Measurements from ENCODE around the gene GID8.

GID8 gene

GRCh38 chr20:62971211-62971949 is 33.4 kb downstream of the GID8 start:
- DNase-seq (ENCODE audit: low read depth) = no peak
- H3K4me3 ChIP-seq (ENCODE audit: low read depth, low read length) = no peak overlapping the region
- TF ChIP-seq, protein P1, sequence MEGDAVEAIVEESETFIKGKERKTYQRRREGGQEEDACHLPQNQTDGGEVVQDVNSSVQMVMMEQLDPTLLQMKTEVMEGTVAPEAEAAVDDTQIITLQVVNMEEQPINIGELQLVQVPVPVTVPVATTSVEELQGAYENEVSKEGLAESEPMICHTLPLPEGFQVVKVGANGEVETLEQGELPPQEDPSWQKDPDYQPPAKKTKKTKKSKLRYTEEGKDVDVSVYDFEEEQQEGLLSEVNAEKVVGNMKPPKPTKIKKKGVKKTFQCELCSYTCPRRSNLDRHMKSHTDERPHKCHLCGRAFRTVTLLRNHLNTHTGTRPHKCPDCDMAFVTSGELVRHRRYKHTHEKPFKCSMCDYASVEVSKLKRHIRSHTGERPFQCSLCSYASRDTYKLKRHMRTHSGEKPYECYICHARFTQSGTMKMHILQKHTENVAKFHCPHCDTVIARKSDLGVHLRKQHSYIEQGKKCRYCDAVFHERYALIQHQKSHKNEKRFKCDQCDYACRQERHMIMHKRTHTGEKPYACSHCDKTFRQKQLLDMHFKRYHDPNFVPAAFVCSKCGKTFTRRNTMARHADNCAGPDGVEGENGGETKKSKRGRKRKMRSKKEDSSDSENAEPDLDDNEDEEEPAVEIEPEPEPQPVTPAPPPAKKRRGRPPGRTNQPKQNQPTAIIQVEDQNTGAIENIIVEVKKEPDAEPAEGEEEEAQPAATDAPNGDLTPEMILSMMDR (conservative IDR thresholded peaks at IDR 0.05; ENCODE audit: low read depth, low read length) = no peak

- H3K4me3 ChIP-seq (ENCODE audit: low read depth, low read length) = no peak overlapping the region
- peak; percentile 86 for DNase-seq (ENCODE audit: low read depth)
- TF ChIP-seq, protein P1 (conservative IDR thresholded peaks at IDR 0.05; ENCODE audit: low read depth, low read length) = peak; percentile 96
Observed at GRCh38 chr20:62971950-62972844, 34.2 kb downstream of the GID8 start.

DNA sequence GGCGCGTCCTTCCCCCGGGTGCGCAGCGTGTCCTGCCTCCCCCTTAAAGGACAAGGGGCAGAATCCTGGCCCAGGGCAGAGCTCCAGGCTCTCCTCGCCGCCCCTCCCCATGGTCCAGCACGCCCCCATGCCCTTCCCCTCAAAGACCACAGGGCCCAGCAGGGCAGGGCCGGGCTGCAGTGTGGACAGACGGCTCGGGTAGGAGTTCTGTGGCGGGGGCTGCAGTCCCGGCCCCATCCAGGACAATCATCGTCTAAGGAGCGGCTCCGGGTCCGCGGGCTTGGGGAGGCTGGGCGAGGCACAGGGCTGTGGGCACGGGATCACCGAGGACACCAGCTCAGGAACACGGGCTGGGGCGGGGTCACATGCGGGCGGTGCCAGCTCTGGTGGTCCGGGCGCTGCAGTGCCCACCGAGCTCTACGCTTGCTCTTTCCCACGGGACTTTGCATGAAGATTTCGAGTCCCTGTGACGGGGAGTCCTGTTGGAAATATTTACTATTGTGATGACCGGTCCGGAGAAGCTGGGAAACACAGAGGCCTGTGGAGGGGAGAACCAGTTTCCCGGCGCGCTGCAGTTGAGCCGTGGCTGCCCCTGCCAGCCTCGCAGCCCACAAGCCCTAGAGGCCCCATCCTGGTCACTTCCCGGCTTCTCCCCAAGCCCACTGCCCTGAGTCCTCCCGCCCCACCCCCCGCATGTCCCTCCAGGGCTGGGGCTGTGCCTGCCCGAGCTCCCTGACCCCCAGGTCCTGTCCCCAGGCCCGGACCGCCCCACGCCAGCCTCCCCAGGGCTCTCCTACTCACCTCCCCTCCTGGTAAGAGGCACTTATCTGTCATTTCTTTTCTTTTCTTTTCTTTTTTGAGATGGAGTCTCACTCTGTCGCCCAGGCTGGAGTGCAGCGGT is 35.1 kb downstream of the GID8 start:
- H3K4me3 ChIP-seq (ENCODE audit: low read depth, low read length) = no peak overlapping the region
- no peak for DNase-seq (ENCODE audit: low read depth)
- TF ChIP-seq, protein P1 (conservative IDR thresholded peaks at IDR 0.05; ENCODE audit: low read depth, low read length) = no peak

GRCh38 chr20:62975251-62975760 is 37.4 kb downstream of the GID8 start:
- DNase-seq (ENCODE audit: low read depth) = no peak
- no peak overlapping the region for H3K4me3 ChIP-seq (ENCODE audit: low read depth, low read length)
- TF ChIP-seq, protein P1 (conservative IDR thresholded peaks at IDR 0.05; ENCODE audit: low read depth, low read length) = no peak

DNA sequence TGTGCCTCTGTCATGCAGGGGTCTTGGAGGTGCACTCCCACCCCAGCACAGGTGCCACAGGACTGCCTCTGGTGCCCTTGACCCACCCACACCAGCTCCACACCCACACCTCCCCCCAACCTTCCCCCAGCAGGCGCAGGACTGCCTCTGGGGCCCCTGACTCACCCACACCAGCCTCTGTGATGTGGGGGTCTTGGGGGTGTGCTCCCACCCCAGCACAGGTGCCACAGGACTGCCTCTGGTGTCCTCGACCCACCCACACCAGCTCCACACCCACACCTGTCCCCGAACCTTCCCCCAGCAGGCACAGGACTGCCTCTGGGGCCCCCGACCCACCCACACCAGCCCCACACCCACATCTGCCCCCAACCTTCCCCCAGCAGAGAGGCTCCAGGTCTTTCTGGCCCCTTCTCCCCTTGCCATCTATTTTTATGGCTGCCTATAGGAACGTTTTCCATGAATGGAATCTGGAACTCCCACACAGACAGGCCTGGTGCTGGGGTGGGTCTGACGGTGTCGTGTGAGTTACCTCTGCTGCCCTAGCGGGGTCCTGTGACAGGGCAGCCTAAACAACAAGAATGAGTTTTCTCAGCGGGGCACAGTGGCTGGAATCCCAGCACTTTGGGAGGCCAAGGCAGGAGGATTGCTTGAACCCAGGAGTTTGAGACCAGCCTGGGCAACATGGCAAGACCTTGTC is 38.0 kb downstream of the GID8 start:
- H3K4me3 ChIP-seq (ENCODE audit: low read depth, low read length) = no peak overlapping the region
- TF ChIP-seq, protein P1 (conservative IDR thresholded peaks at IDR 0.05; ENCODE audit: low read depth, low read length) = no peak
- no peak for DNase-seq (ENCODE audit: low read depth)

DNA sequence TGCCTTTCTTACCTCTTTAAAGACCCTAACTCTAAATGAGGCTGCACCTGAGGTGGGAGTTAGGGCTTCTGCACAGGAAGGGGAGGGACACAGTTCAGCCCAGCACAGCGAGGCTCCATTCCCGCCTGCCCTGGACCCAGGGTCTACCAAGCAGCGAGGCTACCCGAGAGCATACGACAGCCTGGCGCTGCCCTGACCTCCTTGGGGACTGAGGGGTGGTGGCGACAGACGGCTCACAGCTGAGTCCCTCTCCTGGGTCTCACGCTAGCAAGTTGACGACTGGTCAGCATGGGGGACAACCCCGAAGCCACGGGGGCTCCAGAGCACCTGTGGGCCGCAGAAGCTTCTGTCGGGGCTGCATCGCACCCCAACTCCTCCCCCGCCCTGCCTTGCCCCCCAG is 38.9 kb downstream of the GID8 start:
- no peak overlapping the region for H3K4me3 ChIP-seq (ENCODE audit: low read depth, low read length)
- DNase-seq (ENCODE audit: low read depth) = no peak
- TF ChIP-seq, protein P1 (conservative IDR thresholded peaks at IDR 0.05; ENCODE audit: low read depth, low read length) = no peak
